Neutrophil (primary cell): ENCODE data around the gene TCOF1.

ENCODE experiments used
- H3K27ac ChIP-seq: fragments of 200-600 bp; sonication (generic); 2 replicates; pipeline ENCODE4 v1.5.1; 2016; ENCODE audit warnings: mild to moderate bottlenecking, moderate library complexity
- H3K27me3 ChIP-seq: fragments of 200-600 bp; sonication (generic); 2 replicates; pipeline ENCODE4 v1.6.0; 2016; ENCODE audit warnings: mild to moderate bottlenecking
- H3K36me3 ChIP-seq: fragments of 200-600 bp; sonication (generic); 2 replicates; pipeline ENCODE4 v1.5.1; 2017
- H3K4me1 ChIP-seq, 2 experiments: fragments of 200-600 bp in 1 of 2; sonication (generic) in 1 of 2; 1 replicate in 1 of 2; 2 replicates in 1 of 2; pipeline versions ENCODE4 v1.5.1 to v1.6.1; 2013 to 2016; ENCODE audit warnings: low read depth in 1 of 2, low read length in 1 of 2, mild to moderate bottlenecking in 1 of 2, moderate library complexity in 1 of 2; ENCODE audit not compliant: control insufficient read depth in 1 of 2, insufficient read depth in 1 of 2
- H3K4me3 ChIP-seq, 2 experiments: fragments of 200-600 bp in 1 of 2; sonication (generic) in 1 of 2; 1 replicate in 1 of 2; 2 replicates in 1 of 2; pipeline ENCODE4 v1.5.1; 2013 to 2016; ENCODE audit warnings: low read depth in 1 of 2, low read length in 1 of 2, mild to moderate bottlenecking in 1 of 2, moderate library complexity in 1 of 2
- H3K9me3 ChIP-seq: fragments of 200-600 bp; sonication (generic); 2 replicates; pipeline ENCODE4 v1.5.1; 2016
- TF ChIP-seq, protein P1 (sequence below): fragments of 200-600 bp; sonication (generic); IDR thresholded peaks from 2 replicates; pipeline ENCODE4 v1.5.1; 2016; ENCODE audit warnings: antibody characterized with exemption

The TCOF1 gene

DNA sequence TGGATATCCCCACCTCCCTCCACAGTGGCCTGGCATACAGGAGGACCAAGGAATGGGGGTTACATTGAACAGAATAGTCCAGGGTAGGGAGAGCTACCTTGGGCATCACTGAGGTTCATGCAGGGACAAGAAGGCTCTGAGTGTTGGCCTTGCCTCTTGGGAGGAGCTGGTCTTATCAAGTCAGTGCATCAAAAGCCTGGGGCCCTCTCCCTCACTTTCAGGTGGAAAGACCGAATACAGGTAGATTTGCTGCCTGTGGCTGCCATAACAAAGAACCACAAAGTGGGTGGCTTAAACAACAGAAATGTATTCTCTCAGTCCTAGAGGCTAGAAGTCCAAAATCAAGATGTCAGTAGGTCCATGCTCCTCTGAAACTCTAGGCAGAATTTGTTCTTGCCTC, 36.3 kb upstream of the TCOF1 start:
- TF ChIP-seq, protein P1, sequence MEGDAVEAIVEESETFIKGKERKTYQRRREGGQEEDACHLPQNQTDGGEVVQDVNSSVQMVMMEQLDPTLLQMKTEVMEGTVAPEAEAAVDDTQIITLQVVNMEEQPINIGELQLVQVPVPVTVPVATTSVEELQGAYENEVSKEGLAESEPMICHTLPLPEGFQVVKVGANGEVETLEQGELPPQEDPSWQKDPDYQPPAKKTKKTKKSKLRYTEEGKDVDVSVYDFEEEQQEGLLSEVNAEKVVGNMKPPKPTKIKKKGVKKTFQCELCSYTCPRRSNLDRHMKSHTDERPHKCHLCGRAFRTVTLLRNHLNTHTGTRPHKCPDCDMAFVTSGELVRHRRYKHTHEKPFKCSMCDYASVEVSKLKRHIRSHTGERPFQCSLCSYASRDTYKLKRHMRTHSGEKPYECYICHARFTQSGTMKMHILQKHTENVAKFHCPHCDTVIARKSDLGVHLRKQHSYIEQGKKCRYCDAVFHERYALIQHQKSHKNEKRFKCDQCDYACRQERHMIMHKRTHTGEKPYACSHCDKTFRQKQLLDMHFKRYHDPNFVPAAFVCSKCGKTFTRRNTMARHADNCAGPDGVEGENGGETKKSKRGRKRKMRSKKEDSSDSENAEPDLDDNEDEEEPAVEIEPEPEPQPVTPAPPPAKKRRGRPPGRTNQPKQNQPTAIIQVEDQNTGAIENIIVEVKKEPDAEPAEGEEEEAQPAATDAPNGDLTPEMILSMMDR, result no peak
- Histone ChIP-seq H3K4me3 (no peak overlapping the region), H3K27me3 (no peaks in the 10 kb centered on the region), H3K9me3 (no peaks in the 10 kb centered on the region), H3K36me3 (no peaks in the 10 kb centered on the region), H3K27ac (no peak overlapping the region), H3K4me1 (no peaks in the 10 kb centered on the region)

DNA sequence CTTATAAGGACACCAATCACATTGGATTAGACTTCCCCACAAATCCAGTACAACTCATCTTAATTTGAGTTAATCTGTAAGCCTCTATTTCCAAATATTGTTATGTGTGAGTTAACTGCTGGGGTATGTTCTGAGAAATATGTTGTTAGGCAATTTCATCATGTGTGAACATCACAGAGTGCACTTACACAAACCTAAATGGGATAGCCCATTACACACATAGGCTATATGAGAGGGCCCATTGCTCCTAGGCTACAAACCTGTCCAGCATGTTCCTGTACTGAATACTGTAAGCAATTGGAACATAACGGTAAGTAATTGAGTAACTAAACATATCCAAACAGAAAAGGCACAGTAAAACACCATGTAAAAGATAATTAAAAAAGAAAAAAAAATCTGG, 35.7 kb upstream of the TCOF1 start:
- no peaks in the 10 kb centered on the region for H3K27me3 ChIP-seq
- H3K9me3 ChIP-seq, result no peaks in the 10 kb centered on the region
- TF ChIP-seq, protein P1, result no peak
- no peak overlapping the region for H3K4me3 ChIP-seq
- no peaks in the 10 kb centered on the region for H3K36me3 ChIP-seq
- no peaks in the 10 kb centered on the region for H3K4me1 ChIP-seq
- H3K27ac ChIP-seq, result no peak overlapping the region

DNA sequence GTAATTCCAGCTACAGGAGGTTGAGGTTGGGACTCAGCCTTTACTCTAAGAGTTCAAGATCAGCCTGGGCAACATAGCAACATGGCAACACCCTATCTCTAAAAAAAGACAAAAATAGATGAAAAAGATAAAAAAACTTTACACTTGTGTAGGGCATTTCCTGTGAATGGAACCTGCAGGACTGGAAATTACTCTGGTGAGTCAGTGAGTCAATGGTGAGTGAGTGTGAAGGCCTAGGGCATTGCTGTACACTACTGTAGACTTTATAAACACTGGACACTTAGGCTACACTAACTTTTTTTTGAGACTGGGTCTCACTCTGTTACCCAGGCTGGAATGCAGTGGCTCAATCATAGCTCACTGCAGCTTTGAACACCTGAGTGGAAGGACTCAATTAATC, 35.3 kb upstream of the TCOF1 start:
- H3K27ac ChIP-seq, result no peak overlapping the region
- H3K4me1 ChIP-seq, result no peaks in the 10 kb centered on the region
- TF ChIP-seq, protein P1, result no peak
- no peak overlapping the region for H3K4me3 ChIP-seq
- no peaks in the 10 kb centered on the region for H3K36me3 ChIP-seq
- H3K27me3 ChIP-seq, result no peaks in the 10 kb centered on the region
- H3K9me3 ChIP-seq, result no peaks in the 10 kb centered on the region

DNA sequence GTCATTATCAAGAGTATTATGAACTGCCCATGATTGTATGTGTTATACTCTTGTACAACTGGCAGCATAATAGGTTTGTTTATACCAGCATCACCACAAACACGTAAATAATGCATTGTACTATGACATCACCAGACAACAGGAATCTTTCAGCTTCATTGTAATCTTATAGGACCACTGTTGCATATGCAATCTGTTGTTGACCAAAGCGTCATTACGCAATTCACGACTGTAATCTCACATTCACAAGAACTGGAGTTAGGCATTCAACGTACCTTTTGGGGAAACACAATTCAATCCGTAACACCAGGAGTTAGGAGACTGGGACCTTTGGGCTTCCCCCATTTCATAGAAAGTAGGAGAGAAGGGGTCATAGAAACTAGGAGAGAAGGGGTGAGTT, 34.4 kb upstream of the TCOF1 start:
- H3K27ac ChIP-seq, result no peak overlapping the region
- no peaks in the 10 kb centered on the region for H3K27me3 ChIP-seq
- H3K36me3 ChIP-seq, result no peaks in the 10 kb centered on the region
- no peak overlapping the region for H3K4me3 ChIP-seq
- TF ChIP-seq, protein P1, result no peak
- H3K9me3 ChIP-seq, result no peaks in the 10 kb centered on the region
- H3K4me1 ChIP-seq, result no peaks in the 10 kb centered on the region

DNA sequence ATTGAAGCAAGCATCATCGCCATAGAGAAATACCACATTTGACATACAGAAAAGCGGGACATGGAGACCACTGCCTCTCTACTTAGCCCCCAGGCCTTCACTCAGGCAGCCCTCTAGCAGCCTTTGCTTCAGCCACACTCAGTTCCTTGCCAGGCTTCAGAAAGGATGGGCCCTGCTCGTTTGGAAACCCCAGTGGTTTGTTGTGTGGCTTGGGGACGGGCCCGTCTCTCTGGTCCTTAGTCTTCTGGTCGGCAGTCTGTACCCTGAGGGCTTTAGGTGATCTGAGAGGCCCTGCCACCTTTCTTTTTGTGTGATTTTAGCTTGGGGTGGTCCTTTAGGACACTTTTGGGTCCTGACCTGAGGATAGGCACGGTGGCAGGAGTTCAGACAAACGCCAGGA, 33.7 kb upstream of the TCOF1 start:
- Histone ChIP-seq H3K4me1 (peaks cover 5 to 6% of the 10 kb centered on the region in 2 experiments), H3K4me3 (no peak overlapping the region), H3K9me3 (no peaks in the 10 kb centered on the region), H3K27ac (no peak overlapping the region), H3K36me3 (no peaks in the 10 kb centered on the region), H3K27me3 (no peaks in the 10 kb centered on the region)
- TF ChIP-seq, protein P1, result no peak

DNA sequence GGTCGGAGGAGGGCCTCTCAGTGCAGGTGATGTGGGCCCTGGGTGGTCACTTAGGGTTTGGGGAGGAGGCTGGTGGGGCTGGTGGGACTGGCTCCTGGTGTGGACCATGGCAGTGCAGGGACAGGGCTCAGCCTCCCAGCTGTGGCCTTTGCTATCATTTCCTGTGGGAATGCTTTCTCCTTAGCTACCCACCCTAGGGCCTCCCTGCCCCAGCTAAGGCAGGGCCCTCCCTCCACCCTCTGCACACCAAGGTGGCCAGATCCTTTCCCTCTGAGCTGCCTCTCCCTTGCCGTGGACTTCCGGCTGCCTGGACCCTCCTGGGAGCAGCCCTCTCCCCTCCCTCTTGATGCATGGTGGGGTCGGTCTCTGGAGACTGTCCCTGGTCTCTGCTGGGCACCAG, 32.1 kb upstream of the TCOF1 start:
- Histone ChIP-seq H3K9me3 (no peaks in the 10 kb centered on the region), H3K4me1 (peaks cover 6 to 9% of the 10 kb centered on the region in 2 experiments)

More for the DNA sequence above, 32.1 kb upstream of the TCOF1 start:
- Histone ChIP-seq H3K27me3 (no peaks in the 10 kb centered on the region), H3K4me3 (no peak overlapping the region), H3K27ac (no peak overlapping the region), H3K36me3 (no peaks in the 10 kb centered on the region)
- TF ChIP-seq, protein P1, result no peak
